HepG2 (cell line): ENCODE measurements around the gene CDV3. TPM values are rescaled to one million over a fixed set of nuclear protein-coding genes. Genes with fewer than 3 reads are reported as not detected.
A peak's percentile ranks its signal among the peaks of the same experiment; 100 is the strongest.

Source experiments
- CBX1 ChIP-seq: IDR thresholded peaks from one replicate; pipeline ENCODE4 v1.6.1; 2016; ENCODE audit warnings: antibody characterized with exemption, low read depth
- EHMT2 ChIP-seq: fragments of 200-600 bp; sonication (generic); IDR thresholded peaks from 2 replicates; pipeline ENCODE4 v1.7.0; 2017; ENCODE audit warnings: antibody characterized with exemption, low read depth, low read length, borderline replicate concordance
- ETS1 ChIP-seq: sonication (generic); formaldehyde crosslinking; IDR thresholded peaks from 2 replicates; pipeline ENCODE4 v1.4.0; 2020; ENCODE audit warnings: missing genetic modification reagents
- ETV5 ChIP-seq: IDR thresholded peaks from 2 replicates; pipeline ENCODE4 v1.6.1; 2018; ENCODE audit warnings: missing biosample characterization, missing genetic modification reagents, inconsistent platforms, borderline replicate concordance
- HBP1 ChIP-seq: IDR thresholded peaks from 2 replicates; pipeline ENCODE4 v1.6.1; 2016; ENCODE audit warnings: low read depth, control low read depth
- NFE2L2 ChIP-seq: fragments of 150-350 bp; IDR thresholded peaks from 2 replicates; pipeline ENCODE4 v1.6.1; 2014; ENCODE audit warnings: low read length
- NFIB ChIP-seq: sonication (generic); formaldehyde crosslinking; IDR thresholded peaks from 2 replicates; pipeline ENCODE4 v1.9.0; 2021; ENCODE audit warnings: missing genetic modification reagents, mild to moderate bottlenecking, borderline replicate concordance
- RXRB ChIP-seq: IDR thresholded peaks from 2 replicates; pipeline ENCODE4 v1.6.1; 2016; ENCODE audit warnings: borderline replicate concordance, missing genetic modification reagents, missing compliant biosample characterization
- TBX3 ChIP-seq: fragments of 450-650 bp; IDR thresholded peaks from 2 replicates; pipeline ENCODE4 v1.6.1; 2017; ENCODE audit warnings: antibody characterized with exemption, mild to moderate bottlenecking, inconsistent platforms, borderline replicate concordance
- ZGPAT ChIP-seq: IDR thresholded peaks from 2 replicates; pipeline ENCODE4 v1.6.1; 2016; ENCODE audit warnings: mild to moderate bottlenecking
- ZNF264 ChIP-seq: sonication (generic); formaldehyde crosslinking; IDR thresholded peaks from 2 replicates; pipeline ENCODE4 v1.4.0; 2020; ENCODE audit warnings: missing genetic modification reagents
- ZXDC ChIP-seq: sonication (generic); formaldehyde crosslinking; IDR thresholded peaks from 2 replicates; pipeline ENCODE4 v1.5.0; 2020; ENCODE audit warnings: mild to moderate bottlenecking, missing genetic modification reagents
- ZZZ3 ChIP-seq: sonication (generic); formaldehyde crosslinking; IDR thresholded peaks from 2 replicates; pipeline ENCODE4 v1.4.0; 2020; ENCODE audit warnings: missing genetic modification reagents, mild to moderate bottlenecking, borderline replicate concordance
- polyA plus RNA-seq, 8 experiments: library from polyadenylated mRNA; depleted of rRNA in 3 of 8; stranded (reverse) in 7 of 8; unstranded in 1 of 8; fragments of >200 nt; fragmentation: Illumina TruSeq in 4 of 8; extraction: Trizol in 4 of 8; gene quantifications; 2 replicates each; pipeline versions ENCODE4 v1.2.1 to v1.2.3, GENCODE V29; 2011 to 2016; ENCODE audit warnings: low read depth in 4 of 8, missing spikeins in 1 of 8, mixed read lengths in 1 of 8; ENCODE audit not compliant: insufficient read depth in 1 of 8
- total RNA-seq, 5 experiments: library from RNA; depleted of rRNA; stranded (reverse); fragments of >200 nt; fragmentation: Illumina TruSeq; extraction: Trizol; gene quantifications; 2 replicates each; pipeline ENCODE4 v1.2.3, GENCODE V29; 2016; ENCODE audit warnings: low read depth in 1 of 5
- TF ChIP-seq, protein P1 (sequence below): sonication (generic); formaldehyde crosslinking; IDR thresholded peaks from 2 replicates; pipeline ENCODE4 v1.8.1; 2023; ENCODE audit warnings: missing genetic modification reagents, inconsistent platforms, borderline replicate concordance
- TF ChIP-seq, protein P2 (sequence below): sonication (generic); formaldehyde crosslinking; IDR thresholded peaks from 2 replicates; pipeline ENCODE4 v1.4.0; 2020; ENCODE audit warnings: missing genetic modification reagents

CDV3 gene
- total and polyA plus RNA-seq, 2 of the 13 experiments (the other 11 are each of a cell fraction or from before 2014, with no cell fraction given) = 46.6 to 145 TPM

DNA sequence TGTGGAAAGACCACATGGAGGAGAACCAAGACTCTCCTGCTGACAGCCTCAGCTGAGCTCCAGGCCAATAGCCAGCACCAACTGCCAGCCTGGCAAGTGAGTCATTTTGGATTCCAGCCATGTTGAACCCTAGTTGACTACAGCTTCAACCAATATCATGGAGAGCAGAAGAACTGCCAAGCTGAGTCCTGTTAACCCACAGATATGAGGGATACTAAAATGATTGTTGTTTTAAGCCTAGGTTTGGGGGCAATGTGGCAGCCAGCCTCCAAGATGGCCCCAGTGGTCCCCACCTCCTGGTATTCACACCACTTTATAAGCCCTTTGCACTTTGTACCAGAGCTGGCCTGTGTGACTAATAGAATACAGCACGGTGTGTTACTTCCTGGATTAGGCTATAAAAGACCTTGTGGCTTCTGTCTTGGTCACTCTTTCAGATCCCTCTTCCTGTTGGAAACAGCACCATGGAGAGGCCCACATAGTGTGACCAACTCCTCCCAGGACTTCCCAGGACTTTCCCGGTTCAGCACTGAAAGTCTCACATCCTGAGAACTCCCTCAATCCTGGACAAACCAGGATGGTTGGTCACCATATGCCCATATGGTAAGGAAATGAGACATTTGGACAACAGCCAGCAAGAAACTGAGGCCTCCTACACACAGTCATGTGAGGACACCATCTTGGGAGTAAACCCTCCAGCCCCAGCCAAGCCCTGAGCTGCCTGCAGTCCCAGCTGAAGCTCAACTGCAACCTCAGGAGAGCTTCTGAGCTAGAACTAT lies 32.4 kb upstream of the CDV3 start (continued):
- TF ChIP-seq HBP1 (CRISPR knock-in tag) (no peak), NFE2L2 (no peak), ZZZ3 (CRISPR knock-in tag) (no peak), ETV5 (CRISPR knock-in tag) (peak; percentile 55; the same call in 1 of the 2 replicates), ZGPAT (CRISPR knock-in tag) (peak; percentile 49; the same call in 1 of the 2 replicates), RXRB (CRISPR knock-in tag) (peak; percentile 42; the same call in 1 of the 2 replicates), ZXDC (no peak), ETS1 (no peak), NFIB (no peak), EHMT2 (peak; percentile 84; the same call in 1 of the 2 replicates), ZNF264 (CRISPR knock-in tag) (no peak), CBX1 (no peak), TBX3 (peak; percentile 32; the same call in 1 of the 2 replicates)
- TF ChIP-seq, protein P1, sequence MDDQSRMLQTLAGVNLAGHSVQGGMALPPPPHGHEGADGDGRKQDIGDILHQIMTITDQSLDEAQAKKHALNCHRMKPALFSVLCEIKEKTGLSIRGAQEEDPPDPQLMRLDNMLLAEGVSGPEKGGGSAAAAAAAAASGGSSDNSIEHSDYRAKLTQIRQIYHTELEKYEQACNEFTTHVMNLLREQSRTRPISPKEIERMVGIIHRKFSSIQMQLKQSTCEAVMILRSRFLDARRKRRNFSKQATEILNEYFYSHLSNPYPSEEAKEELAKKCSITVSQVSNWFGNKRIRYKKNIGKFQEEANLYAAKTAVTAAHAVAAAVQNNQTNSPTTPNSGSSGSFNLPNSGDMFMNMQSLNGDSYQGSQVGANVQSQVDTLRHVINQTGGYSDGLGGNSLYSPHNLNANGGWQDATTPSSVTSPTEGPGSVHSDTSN (CRISPR knock-in tag) = no peak
- TF ChIP-seq, protein P2, sequence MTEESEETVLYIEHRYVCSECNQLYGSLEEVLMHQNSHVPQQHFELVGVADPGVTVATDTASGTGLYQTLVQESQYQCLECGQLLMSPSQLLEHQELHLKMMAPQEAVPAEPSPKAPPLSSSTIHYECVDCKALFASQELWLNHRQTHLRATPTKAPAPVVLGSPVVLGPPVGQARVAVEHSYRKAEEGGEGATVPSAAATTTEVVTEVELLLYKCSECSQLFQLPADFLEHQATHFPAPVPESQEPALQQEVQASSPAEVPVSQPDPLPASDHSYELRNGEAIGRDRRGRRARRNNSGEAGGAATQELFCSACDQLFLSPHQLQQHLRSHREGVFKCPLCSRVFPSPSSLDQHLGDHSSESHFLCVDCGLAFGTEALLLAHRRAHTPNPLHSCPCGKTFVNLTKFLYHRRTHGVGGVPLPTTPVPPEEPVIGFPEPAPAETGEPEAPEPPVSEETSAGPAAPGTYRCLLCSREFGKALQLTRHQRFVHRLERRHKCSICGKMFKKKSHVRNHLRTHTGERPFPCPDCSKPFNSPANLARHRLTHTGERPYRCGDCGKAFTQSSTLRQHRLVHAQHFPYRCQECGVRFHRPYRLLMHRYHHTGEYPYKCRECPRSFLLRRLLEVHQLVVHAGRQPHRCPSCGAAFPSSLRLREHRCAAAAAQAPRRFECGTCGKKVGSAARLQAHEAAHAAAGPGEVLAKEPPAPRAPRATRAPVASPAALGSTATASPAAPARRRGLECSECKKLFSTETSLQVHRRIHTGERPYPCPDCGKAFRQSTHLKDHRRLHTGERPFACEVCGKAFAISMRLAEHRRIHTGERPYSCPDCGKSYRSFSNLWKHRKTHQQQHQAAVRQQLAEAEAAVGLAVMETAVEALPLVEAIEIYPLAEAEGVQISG (CRISPR knock-in tag) = no peak
